GM10248 (cell line): Measurements from ENCODE around the gene FUT8.

Experiments
- CTCF ChIA-PET: fragments of 300-600 bp; sonication (Branson Sonifier 250); formaldehyde crosslinking; extraction: SDS; loops from one replicate; lab custom pipeline; 2021; ENCODE audit warnings: antibody characterized with exemption; lab: Yijun Ruan, JAX
- POLR2A ChIA-PET: fragments of 350-650 bp; sonication (Branson Sonifier 250); formaldehyde crosslinking; extraction: SDS; loops from one replicate; lab custom pipeline; 2020; ENCODE audit warnings: antibody characterized with exemption; lab: Yijun Ruan, JAX
- DNase-seq: peaks from one replicate; pipeline ENCODE4 v3.0.0; 2012; ENCODE audit errors: extremely low spot score
- TF ChIP-seq, protein P1 (sequence below): IDR thresholded peaks from 2 replicates; pipeline ENCODE4 v1.5.1; 2012; ENCODE audit warnings: mild to moderate bottlenecking, low read depth; ENCODE audit errors: extremely low read depth, missing control alignments, control extremely low read depth

FUT8 gene

GRCh38 chr14:65650826-65651225 is 238.3 kb downstream of the FUT8 start:
- POLR2A ChIA-PET: no interaction called here
- CTCF ChIA-PET: interaction anchor here (1.1 to 1.6 kb wide), 2 partner anchors 11 to 13 kb away, joined by 4 to 5 read pairs; no protein-coding TSS in a partner anchor
- DNase-seq: no peak
- TF ChIP-seq, protein P1, sequence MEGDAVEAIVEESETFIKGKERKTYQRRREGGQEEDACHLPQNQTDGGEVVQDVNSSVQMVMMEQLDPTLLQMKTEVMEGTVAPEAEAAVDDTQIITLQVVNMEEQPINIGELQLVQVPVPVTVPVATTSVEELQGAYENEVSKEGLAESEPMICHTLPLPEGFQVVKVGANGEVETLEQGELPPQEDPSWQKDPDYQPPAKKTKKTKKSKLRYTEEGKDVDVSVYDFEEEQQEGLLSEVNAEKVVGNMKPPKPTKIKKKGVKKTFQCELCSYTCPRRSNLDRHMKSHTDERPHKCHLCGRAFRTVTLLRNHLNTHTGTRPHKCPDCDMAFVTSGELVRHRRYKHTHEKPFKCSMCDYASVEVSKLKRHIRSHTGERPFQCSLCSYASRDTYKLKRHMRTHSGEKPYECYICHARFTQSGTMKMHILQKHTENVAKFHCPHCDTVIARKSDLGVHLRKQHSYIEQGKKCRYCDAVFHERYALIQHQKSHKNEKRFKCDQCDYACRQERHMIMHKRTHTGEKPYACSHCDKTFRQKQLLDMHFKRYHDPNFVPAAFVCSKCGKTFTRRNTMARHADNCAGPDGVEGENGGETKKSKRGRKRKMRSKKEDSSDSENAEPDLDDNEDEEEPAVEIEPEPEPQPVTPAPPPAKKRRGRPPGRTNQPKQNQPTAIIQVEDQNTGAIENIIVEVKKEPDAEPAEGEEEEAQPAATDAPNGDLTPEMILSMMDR: no peak

GRCh38 chr14:65656554-65656953 is 244.0 kb downstream of the FUT8 start:
- POLR2A ChIA-PET: no interaction called here
- CTCF ChIA-PET: no interaction called here
- TF ChIP-seq, protein P1: no peak
- DNase-seq: no peak

GRCh38 chr14:65658202-65658601 is 245.7 kb downstream of the FUT8 start:
- TF ChIP-seq, protein P1: no peak
- no peak for DNase-seq
- CTCF ChIA-PET: interaction anchor here (1.3 to 1.7 kb wide), 2 partner anchors 17 to 48 kb away, joined by 3 to 4 read pairs; no protein-coding TSS in a partner anchor
- POLR2A ChIA-PET: interaction anchor here (0.6 kb wide), 1 partner anchor 42 kb away, joined by 3 read pairs; no protein-coding TSS in a partner anchor

GRCh38 chr14:65661865-65662264 is 249.3 kb downstream of the FUT8 start:
- no peak for DNase-seq
- TF ChIP-seq, protein P1: no peak
- ChIA-PET CTCF (interaction anchor here (0.9 to 2.3 kb wide), 7 partner anchors 12 to 131 kb away, joined by 3 to 8 read pairs (median 4); no protein-coding TSS in a partner anchor), POLR2A (no interaction called here)

DNA sequence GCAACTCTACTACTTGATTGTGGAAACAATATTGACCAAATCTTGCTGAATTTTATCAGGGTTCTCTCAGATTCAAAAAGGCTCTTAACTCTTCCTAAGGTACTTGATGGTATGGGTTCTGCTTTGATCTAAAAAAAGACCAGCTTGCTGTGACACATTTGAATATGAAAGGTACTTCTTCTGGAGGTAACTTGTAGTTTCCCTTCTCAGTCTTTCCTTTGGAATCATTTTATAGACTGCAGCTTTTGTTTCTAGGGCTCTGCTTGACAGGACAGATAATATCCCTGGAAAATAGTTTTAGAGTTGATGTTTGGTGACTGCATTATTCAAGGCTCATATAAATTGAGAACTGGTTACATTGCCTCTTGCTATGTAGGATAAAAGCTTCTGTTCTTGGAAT is 251.9 kb downstream of the FUT8 start:
- POLR2A ChIA-PET: no interaction called here
- DNase-seq: no peak
- CTCF ChIA-PET: interaction anchor here (0.8 to 2.2 kb wide), 3 partner anchors 10 to 20 kb away, joined by 3 to 9 read pairs (median 4); no protein-coding TSS in a partner anchor
- TF ChIP-seq, protein P1: no peak

DNA sequence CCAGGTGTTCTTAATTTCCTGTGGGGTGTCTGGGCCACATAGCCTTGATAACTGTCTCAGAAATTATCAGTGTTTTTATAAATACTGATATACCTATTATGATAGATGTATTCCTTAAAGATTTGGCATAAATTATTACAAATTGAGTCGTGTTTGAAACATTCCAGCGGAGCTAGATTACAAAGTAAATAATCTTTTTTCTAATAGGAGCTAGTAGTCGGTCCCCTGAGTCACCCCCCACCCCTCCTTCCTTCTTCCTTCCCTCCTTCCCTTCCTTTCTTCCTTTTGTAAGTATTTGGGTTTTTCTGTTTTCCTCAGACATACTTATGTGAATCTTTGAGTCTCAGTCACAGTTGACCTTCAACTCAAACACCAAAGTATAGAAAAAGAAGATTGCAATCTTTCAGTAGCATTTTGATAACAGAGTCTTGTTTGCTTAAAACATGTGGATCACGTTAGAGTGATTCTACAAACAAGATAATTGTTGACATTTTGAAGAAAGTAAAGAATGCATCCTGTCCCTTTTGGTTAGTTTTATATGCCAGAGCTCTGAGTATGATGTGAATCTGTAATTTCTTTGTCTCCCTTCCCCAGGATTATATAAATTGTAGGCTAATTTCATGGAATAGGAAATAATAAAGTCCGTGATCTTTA is 264.0 kb downstream of the FUT8 start:
- CTCF ChIA-PET: no interaction called here
- no peak for DNase-seq
- TF ChIP-seq, protein P1: no peak
- POLR2A ChIA-PET: no interaction called here
